ENCODE results near the gene PLA2G4D.

The PLA2G4D gene, protein sequence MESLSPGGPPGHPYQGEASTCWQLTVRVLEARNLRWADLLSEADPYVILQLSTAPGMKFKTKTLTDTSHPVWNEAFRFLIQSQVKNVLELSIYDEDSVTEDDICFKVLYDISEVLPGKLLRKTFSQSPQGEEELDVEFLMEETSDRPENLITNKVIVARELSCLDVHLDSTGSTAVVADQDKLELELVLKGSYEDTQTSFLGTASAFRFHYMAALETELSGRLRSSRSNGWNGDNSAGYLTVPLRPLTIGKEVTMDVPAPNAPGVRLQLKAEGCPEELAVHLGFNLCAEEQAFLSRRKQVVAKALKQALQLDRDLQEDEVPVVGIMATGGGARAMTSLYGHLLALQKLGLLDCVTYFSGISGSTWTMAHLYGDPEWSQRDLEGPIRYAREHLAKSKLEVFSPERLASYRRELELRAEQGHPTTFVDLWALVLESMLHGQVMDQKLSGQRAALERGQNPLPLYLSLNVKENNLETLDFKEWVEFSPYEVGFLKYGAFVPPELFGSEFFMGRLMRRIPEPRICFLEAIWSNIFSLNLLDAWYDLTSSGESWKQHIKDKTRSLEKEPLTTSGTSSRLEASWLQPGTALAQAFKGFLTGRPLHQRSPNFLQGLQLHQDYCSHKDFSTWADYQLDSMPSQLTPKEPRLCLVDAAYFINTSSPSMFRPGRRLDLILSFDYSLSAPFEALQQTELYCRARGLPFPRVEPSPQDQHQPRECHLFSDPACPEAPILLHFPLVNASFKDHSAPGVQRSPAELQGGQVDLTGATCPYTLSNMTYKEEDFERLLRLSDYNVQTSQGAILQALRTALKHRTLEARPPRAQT

GRCh38 chr15:42094512-42094963 is at the start of gene PLA2G4D:
PLA2G4D (minus strand) TSS chr15:42094562; CDS start chr15:42094459, 103 bp downstream.
- peak; percentile 75 for DNase-seq

DNA sequence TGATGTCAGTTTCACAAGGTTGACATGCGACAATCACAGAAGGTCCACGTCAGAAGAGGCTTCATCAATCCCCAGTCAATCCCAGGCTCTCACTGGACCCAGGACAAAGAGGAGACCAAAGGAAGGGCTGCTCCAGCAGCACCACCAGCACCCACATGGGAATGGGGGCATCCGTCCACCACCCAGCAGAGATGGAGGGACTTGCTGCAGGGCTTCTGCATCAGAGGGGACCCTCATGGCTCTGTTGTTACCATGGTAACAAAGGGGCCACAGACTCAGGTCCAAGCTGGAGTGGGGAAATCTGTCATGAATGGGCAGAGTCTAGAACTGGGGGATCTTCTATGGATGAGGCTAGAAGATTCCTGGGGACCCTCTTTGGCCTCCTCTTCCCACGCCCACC is 49.0 kb upstream of the PLA2G4D start:
- no peak for DNase-seq

- no peak for DNase-seq
These were observed 47.7 kb upstream of the PLA2G4D start for GRCh38 chr15:42141795-42142667.

DNA sequence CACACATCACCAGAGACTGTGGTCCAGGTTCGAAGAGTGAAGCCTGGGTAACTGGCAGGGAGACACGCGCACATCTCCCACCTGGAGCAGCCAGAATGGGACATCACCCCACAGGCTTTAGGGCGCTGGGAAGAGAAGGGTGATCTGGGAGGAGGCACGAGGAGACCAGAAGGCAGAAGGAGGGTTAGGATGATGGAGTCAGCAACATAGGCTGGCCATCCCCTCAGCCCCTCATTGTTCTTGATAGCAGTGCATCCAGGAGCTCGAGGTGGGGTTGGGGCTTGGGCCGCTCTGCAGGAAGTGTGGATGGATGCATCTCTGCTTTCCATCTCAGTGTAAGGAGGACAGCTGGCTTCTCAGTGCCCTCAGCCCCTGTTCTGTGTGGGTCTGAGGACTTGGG is 46.9 kb upstream of the PLA2G4D start:
- DNase-seq, result no peak

GRCh38 chr15:42140383-42141070 is 46.2 kb upstream of the PLA2G4D start:
- DNase-seq, result no peak

GRCh38 chr15:42139596-42139995 is 45.2 kb upstream of the PLA2G4D start:
- no peak for DNase-seq

DNA sequence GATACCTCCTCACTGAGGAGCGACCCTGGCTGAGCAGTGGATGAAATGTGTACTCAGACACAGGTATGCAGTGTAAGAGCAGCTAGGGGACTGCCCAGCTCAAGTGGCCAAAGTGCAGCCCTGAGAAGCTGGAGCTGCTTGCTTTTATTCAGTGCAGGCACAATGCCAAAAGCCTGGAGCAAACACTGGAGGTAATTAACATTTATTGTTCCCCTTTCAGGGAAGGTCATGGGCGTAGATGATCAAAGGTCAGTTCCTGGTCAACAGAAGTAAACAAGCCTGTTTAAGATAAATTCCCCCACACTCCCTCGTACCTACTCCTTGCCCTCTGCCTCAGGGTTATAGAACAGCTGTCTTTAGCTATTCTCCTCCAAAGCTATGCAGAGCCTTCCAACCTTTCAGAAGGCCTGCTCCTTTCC is 44.6 kb upstream of the PLA2G4D start:
- DNase-seq, result no peak

- DNase-seq, result no peak
These were observed 44.0 kb upstream of the PLA2G4D start for GRCh38 chr15:42138411-42138810.

- no peak for DNase-seq
These were observed 43.3 kb upstream of the PLA2G4D start for GRCh38 chr15:42137461-42138261.

GRCh38 chr15:42136513-42136912 is 42.2 kb upstream of the PLA2G4D start:
- DNase-seq, result no peak

DNA sequence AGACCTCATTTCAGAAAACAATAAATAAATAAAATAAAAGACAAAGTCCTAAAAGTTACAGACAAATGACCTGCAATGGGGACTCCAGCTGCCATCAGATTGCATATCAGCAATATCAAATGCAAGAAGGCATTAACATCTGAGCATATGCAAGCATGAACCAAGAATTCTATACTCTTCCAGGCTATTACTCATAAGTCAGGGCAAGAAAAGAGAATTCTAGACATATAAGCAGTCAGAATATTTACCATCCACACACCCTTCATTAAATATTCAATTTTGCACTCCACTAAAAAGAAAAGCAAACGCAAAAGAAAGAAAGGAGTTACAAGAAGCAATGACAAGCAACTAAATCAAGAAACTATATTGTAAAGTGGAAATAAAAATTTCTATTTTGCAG is 41.0 kb upstream of the PLA2G4D start:
- no peak for DNase-seq

- no peak for DNase-seq
These were observed 40.4 kb upstream of the PLA2G4D start for GRCh38 chr15:42134617-42135245.

- DNase-seq, result no peak
These were observed 39.6 kb upstream of the PLA2G4D start for GRCh38 chr15:42133886-42134502.

DNA sequence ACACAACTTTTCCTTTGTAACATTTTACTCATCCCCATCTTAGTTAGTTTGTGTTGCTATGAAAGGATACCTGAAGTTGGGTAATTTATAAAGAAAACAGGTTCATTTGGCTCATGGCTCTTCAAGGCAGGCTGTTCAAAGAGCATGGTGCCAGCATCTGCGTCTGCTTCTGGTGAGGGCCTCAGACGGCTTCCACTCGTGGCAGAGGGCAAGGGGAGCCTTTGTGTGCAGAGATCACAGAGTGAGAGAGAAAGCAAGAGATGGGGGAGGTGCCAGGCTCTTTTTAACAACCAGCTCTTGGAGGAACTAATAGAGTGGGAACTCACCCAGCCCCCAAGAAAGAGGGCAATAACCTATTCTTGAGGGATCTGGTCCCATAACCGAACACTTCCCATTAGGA is 39.0 kb upstream of the PLA2G4D start:
- DNase-seq, result no peak

DNA sequence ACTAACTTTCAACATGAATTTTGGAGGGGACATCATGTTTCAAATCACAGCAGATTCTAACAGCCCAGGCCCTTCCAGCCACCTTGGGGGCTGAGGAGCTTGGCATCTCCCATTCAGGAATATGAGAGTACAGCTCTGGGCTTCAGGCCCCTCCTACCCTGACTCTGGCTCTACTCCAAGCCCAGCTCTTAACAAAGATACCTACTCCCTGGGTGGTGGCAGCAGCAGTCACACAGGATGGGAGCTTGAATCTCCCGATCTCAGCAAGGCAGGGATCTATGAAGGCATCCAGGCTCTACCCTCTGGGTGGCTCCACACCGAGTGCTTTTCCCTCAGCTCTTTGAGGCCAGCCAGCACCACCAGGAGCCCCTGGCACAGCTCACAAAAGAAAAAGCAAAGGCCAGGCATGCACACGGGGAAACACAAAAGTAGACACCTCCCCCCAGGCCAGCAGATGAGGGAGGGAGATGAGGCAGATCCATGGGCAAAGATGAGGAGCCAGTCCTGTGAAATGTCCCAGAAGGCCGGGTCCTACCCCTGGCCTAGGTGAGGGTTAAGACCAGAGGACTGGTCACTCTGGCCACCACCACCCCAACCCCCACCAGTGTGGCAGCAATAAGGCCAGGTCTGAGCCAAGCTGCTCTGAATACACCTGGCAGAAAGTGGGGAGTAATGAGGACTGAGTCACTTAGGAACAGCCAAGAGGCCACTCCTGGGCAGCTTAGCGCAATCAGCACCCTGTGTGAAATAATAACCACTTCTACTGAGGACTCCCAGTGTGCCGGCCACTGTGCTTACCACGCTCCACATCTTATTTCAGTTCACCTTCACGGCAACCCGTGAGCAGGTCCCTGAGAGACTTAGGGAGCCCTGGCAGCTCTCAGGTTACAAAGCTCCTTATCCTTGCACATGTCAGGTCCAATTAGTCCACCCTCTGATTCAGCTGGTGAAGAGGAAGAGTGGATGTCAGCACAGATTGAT is 37.8 kb upstream of the PLA2G4D start:
- DNase-seq, result peak; percentile 50

- DNase-seq, result no peak
These were observed 36.6 kb upstream of the PLA2G4D start for GRCh38 chr15:42131006-42131405.

- DNase-seq, result peak; percentile 52
These were observed 36.1 kb upstream of the PLA2G4D start for GRCh38 chr15:42130246-42130986.

- no peak for DNase-seq
These were observed 35.0 kb upstream of the PLA2G4D start for GRCh38 chr15:42129364-42129763.

Data from NCI-H2107 (cell line).